BJ (cell line): ENCODE measurements around the gene UQCRHL. TPM values are rescaled to one million over a fixed set of nuclear protein-coding genes. Genes with fewer than 3 reads are reported as not detected.

Source experiments
- CTCF ChIA-PET: fragments of 350-600 bp; formaldehyde crosslinking; extraction: SDS; loops from one replicate; lab custom pipeline; 2021; ENCODE audit warnings: antibody characterized with exemption, inconsistent platforms; lab: Yijun Ruan, JAX
- POLR2A ChIA-PET: fragments of 300-600 bp; sonication (Branson Sonifier 250); formaldehyde crosslinking; extraction: SDS; loops from one replicate; lab custom pipeline; 2021; ENCODE audit warnings: antibody characterized with exemption; lab: Charles Lee
- DNase-seq: peaks from one replicate; pipeline ENCODE4 v3.0.0-alpha.2; 2011; ENCODE audit warnings: low read depth
- H3K27me3 ChIP-seq: 2 replicates; pipeline ENCODE4 v1.6.0; 2011; ENCODE audit warnings: low read length; ENCODE audit not compliant: control insufficient read depth, insufficient read depth
- H3K36me3 ChIP-seq: 2 replicates; pipeline ENCODE4 v1.5.1; 2011; ENCODE audit warnings: low read length; ENCODE audit not compliant: control insufficient read depth, insufficient read depth
- H3K4me3 ChIP-seq: 2 replicates; pipeline ENCODE4 v1.5.1; 2011; ENCODE audit warnings: low read depth, mild to moderate bottlenecking, control low read depth, low read length
- polyA plus RNA-seq: library from polyadenylated mRNA; depleted of rRNA; stranded (reverse); fragments of >200 nt; gene quantifications from 2 replicates; pipeline ENCODE4 v1.2.3, GENCODE V29; 2011
- TF ChIP-seq, protein P1 (sequence below): IDR thresholded peaks from 2 replicates; pipeline ENCODE4 v1.5.1; 2011; ENCODE audit warnings: low read depth, mild to moderate bottlenecking, control low read depth, inconsistent platforms, low read length, moderate library complexity; ENCODE audit not compliant: insufficient read depth

UQCRHL gene
- polyA plus RNA-seq, 1 experiment = 0.56 TPM

DNA sequence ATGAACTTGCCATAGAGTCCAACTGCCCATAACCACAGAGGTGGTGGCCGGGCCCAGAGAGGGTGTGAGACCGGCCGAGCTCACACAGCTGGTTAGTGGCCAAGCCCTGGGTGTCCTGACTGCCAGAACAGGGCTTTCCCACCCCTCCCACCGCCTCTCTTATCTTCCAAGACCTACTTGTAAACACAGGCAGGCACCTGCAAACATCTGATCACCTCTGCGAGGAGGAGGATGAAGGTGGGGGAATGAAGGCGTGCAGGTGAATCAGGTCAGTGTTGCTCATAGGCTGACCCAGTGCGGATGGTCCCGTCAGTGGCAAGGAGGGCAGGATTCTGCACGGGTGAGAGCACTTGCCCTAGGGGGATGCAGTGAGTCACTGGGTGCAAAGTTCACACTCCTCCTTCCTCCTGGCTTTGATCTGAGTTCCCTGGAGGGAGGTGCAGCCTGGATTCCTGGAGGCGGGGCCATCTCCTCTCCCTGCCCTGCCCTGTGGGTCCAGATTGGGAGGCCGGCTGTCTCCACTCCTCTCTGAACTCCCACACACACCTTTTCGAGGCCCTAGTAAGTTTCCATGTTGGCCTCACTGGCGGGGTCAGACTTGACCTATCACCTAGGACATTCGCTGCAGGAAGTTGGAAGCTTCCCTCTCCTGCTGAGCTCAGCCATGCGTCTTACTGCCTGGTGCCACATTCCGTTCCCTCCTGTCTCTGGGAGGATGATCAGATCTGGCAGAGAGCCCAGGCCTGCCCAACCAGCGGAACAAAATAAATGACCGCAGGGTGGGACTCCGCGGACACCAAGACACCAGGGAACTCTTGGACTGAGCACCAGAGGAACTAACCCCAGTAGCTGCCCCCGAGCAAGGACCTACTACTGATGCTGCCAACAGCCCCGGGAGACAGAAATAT lies 7.3 kb downstream of the UQCRHL start:
- H3K4me3 ChIP-seq = no peak overlapping the region

DNA sequence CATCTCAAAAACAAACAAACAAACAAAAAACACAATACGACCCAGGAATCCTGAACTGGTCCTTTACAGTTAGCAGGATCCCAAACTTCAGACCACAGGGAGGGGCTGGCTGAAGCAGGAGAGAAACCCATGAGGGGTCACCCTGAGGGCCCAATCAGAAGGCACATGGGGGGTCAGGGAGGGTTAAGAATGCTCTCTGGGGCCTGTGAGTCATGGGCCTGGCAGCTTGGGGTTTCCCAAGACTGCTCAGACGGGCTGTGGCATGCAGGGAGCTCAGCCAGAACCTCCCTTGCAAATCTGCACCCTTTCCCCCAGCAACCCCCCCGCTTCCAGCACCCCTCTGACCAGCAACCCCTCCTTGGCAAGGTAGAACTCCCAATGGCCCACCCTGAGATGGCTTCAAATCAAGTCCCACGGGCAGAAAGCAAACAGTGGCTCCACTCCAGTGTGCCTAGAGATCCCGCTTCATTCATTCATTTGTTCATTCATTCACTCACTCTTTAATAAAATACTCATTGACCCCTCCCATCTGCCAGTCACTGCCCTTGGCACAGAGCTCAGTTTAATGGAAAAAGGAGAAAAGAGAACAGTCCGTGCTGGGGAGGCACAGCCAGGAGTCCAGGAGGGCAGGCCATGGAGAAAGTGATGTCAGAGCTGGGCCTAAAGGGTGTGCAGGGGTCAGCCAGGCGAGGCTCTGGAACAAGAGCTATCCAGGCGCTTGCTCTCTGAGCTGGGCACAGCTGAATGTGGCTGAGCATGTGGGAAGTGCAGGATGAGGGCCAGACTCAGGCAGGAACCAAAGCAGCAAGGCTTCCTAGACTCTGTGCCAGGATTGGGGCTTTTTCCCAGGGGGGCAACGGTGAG lies 8.2 kb downstream of the UQCRHL start:
- ChIA-PET POLR2A (no interaction called here), CTCF (interaction anchor here (0.6 to 6.1 kb wide), 7 partner anchors 11 to 215 kb away, joined by 3 to 26 read pairs (median 3); no protein-coding TSS in a partner anchor)
- TF ChIP-seq, protein P1, sequence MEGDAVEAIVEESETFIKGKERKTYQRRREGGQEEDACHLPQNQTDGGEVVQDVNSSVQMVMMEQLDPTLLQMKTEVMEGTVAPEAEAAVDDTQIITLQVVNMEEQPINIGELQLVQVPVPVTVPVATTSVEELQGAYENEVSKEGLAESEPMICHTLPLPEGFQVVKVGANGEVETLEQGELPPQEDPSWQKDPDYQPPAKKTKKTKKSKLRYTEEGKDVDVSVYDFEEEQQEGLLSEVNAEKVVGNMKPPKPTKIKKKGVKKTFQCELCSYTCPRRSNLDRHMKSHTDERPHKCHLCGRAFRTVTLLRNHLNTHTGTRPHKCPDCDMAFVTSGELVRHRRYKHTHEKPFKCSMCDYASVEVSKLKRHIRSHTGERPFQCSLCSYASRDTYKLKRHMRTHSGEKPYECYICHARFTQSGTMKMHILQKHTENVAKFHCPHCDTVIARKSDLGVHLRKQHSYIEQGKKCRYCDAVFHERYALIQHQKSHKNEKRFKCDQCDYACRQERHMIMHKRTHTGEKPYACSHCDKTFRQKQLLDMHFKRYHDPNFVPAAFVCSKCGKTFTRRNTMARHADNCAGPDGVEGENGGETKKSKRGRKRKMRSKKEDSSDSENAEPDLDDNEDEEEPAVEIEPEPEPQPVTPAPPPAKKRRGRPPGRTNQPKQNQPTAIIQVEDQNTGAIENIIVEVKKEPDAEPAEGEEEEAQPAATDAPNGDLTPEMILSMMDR = no peak
- peak; percentile 84 for DNase-seq
- no peak overlapping the region for H3K4me3 ChIP-seq
- H3K36me3 ChIP-seq = no peaks in the 10 kb centered on the region
- no peaks in the 10 kb centered on the region for H3K27me3 ChIP-seq

More for the DNA sequence above, 7.3 kb downstream of the UQCRHL start:
- TF ChIP-seq, protein P1 = no peak
- Histone ChIP-seq H3K36me3 (no peaks in the 10 kb centered on the region), H3K27me3 (no peaks in the 10 kb centered on the region)
- POLR2A ChIA-PET = interaction anchor here (1.4 kb wide), 1 partner anchor 36 kb away, joined by 3 read pairs; no protein-coding TSS in a partner anchor
- CTCF ChIA-PET = interaction anchor here (0.6 to 6.1 kb wide), 7 partner anchors 9 to 209 kb away, joined by 3 to 26 read pairs (median 4); no protein-coding TSS in a partner anchor
- DNase-seq = no peak

DNA sequence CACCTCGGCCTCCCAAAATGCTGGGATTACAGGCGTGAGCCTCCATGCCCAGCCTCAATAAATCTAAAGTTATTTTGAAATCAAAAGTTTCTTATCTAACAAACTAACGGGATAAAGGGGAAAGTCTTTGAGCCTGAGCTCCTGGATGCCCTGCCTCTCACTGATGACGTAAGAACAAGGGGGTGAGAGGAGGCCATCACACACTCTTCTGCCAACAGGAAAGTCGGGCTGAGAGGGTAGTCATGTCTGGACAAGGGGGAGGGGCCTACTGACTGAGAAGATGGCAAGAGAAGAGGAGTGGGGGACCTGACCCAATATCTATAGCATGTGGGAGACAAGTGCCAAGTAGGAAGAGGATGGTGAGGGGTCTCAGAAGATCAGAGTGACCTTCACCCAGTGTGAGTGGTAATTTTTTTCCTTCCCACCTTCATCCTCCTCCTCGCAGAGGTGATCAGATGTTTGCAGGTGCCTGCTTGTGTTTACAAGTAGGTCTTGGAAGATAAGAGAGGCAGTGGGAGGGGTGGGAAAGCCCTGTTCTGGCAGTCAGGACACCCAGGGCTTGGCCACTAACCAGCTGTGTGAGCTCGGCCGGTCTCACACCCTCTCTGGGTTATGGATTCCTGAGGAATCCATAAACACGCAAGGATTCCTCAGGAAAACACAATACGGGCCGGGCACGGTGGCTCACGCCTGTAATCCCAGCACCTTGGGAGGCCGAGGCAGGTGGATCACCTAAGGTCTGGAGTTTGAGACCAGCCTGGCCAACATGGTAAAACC lies 9.6 kb downstream of the UQCRHL start:
- no peaks in the 10 kb centered on the region for H3K27me3 ChIP-seq
- no peak for DNase-seq
- no peaks in the 10 kb centered on the region for H3K36me3 ChIP-seq
- ChIA-PET CTCF (no interaction called here), POLR2A (no interaction called here)
- TF ChIP-seq, protein P1 = no peak
- H3K4me3 ChIP-seq = no peak overlapping the region

DNA sequence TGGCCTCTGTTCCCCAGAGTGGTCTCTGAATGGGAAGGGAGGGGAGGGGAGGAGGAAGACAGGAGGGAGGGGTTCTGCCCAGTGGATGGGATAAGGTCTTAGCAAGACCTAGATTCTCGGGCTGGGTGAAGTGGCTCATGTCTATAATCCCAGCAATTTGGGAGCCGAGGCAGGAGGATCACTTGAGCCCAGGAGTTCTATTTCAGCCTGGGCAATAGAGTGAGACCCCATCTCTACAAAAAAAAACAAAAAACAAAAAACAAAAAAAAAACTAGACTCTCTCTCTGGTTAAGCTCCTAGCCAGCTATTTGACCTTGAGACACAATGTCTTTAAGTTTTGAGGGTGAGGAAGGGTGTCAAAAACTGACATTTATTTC lies 11.4 kb downstream of the UQCRHL start:
- no peak overlapping the region for H3K4me3 ChIP-seq
- no peaks in the 10 kb centered on the region for H3K27me3 ChIP-seq
- ChIA-PET CTCF (interaction anchor here (1.0 to 3.5 kb wide), 2 partner anchors 20 to 202 kb away, joined by 3 to 18 read pairs; no protein-coding TSS in a partner anchor), POLR2A (interaction anchor here (0.9 kb wide), 1 partner anchor 38 kb away, joined by 25 read pairs; no protein-coding TSS in a partner anchor)
- TF ChIP-seq, protein P1 = no peak
- H3K36me3 ChIP-seq = no peaks in the 10 kb centered on the region
- DNase-seq = no peak
